Immature natural killer cell (primary cell): ENCODE results near the gene WBP1. TPM values are rescaled to one million over a fixed set of nuclear protein-coding genes. Genes with fewer than 3 reads are reported as not detected.
"Not testable (repeated sequence)": the region's sequence is repeated elsewhere in the genome, so short reads cannot be mapped to it uniquely, and the experiment has no call there.

ENCODE experiments used
- DNase-seq, 3 donors: peaks; one replicate each; pipeline ENCODE4 v3.0.0; 2022; ENCODE audit warnings: mixed read lengths in 1 of 3
- H3K27ac Mint-ChIP-seq, 6 donors: one replicate each; pipeline ENCODE4 v1.8.0; 2020; ENCODE audit warnings: mixed read lengths in 6 of 6, mild to moderate bottlenecking in 5 of 6, inconsistent platforms in 4 of 6, moderate library complexity in 3 of 6
- H3K27me3 Mint-ChIP-seq, 3 donors: one replicate each; pipeline ENCODE4 v1.8.0; 2020 to 2021; ENCODE audit warnings: low read depth in 3 of 3, mild to moderate bottlenecking in 3 of 3, mixed read lengths in 3 of 3, moderate library complexity in 3 of 3, inconsistent platforms in 1 of 3
- H3K36me3 Mint-ChIP-seq, 3 donors: one replicate each; pipeline ENCODE4 v1.8.0; 2020; ENCODE audit warnings: mixed read lengths in 3 of 3, inconsistent platforms in 2 of 3, mild to moderate bottlenecking in 2 of 3
- H3K4me1 Mint-ChIP-seq, 2 donors: one replicate each; pipeline ENCODE4 v1.8.0; 2020; ENCODE audit warnings: inconsistent platforms in 2 of 2, mild to moderate bottlenecking in 2 of 2, mixed read lengths in 2 of 2, moderate library complexity in 1 of 2
- H3K4me3 Mint-ChIP-seq, 5 donors: one replicate each; pipeline ENCODE4 v1.8.0; 2020; ENCODE audit warnings: mild to moderate bottlenecking in 5 of 5, mixed read lengths in 5 of 5, inconsistent platforms in 3 of 5, moderate library complexity in 3 of 5
- H3K9me3 Mint-ChIP-seq, 6 donors: one replicate each; pipeline ENCODE4 v1.8.0; 2020; ENCODE audit warnings: mild to moderate bottlenecking in 6 of 6, mixed read lengths in 6 of 6, inconsistent platforms in 4 of 6, moderate library complexity in 3 of 6
- polyA plus RNA-seq, 3 donors: library from polyadenylated mRNA; unstranded; fragments of 300-500 nt; fragmentation: Illumina TruSeq; gene quantifications; one replicate each; pipeline ENCODE4 v1.2.3, GENCODE V29; 2021

WBP1 gene
- polyA plus RNA-seq, 3 donors from 2014 or later, result 45.6 to 56.1 (median 54.0) TPM

DNA sequence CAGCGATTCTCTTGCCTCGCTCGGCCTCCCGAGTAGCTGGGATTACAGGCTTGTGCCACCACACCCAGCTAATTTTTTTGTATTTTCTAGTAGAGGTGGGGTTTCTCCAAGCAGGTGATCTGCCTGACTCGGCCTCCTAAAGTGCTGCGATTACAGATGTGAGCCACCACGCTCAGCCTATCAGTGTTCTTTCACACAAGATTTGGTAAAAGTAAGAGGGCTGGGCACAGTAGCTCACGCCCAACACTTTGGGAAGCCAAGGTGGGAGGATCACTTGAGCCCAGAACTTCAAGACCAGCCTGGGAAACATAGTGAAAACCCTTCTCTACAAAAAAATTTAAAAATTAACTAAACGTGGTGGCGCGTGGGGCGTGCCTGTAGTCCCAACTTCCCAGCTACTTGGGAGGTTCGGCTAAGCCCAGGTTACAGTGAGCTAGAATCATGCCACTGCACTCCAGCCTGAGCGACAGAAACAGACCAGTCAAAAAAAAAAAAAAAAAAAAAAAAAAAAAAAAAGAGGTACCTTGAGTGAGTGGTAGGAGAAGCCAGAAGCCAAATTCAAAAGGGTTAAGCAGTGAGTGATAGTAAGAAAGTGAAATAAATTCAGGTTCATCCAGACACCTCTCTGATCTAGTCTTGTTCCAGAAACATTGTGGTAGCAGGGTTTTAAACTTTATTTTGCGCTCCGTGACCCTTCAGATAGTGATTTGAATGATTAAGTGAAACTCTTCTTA lies 13.3 kb downstream of the WBP1 start:
- Mint-ChIP-seq H3K4me1 (peaks cover 27 to 28% of the 10 kb centered on the region in 2 donors), H3K27ac (peak overlapping the region; percentile 94 to 100 (median 100)), H3K36me3 (peaks cover 3 to 10% (median 8%) of the 10 kb centered on the region in 3 donors), H3K4me3 (peak overlapping the region; percentile 90 to 99 (median 97)), H3K9me3 (no peaks in the 10 kb centered on the region), H3K27me3 (peaks cover 9 to 22% (median 17%) of the 10 kb centered on the region in 3 donors)
- no peak for DNase-seq

DNA sequence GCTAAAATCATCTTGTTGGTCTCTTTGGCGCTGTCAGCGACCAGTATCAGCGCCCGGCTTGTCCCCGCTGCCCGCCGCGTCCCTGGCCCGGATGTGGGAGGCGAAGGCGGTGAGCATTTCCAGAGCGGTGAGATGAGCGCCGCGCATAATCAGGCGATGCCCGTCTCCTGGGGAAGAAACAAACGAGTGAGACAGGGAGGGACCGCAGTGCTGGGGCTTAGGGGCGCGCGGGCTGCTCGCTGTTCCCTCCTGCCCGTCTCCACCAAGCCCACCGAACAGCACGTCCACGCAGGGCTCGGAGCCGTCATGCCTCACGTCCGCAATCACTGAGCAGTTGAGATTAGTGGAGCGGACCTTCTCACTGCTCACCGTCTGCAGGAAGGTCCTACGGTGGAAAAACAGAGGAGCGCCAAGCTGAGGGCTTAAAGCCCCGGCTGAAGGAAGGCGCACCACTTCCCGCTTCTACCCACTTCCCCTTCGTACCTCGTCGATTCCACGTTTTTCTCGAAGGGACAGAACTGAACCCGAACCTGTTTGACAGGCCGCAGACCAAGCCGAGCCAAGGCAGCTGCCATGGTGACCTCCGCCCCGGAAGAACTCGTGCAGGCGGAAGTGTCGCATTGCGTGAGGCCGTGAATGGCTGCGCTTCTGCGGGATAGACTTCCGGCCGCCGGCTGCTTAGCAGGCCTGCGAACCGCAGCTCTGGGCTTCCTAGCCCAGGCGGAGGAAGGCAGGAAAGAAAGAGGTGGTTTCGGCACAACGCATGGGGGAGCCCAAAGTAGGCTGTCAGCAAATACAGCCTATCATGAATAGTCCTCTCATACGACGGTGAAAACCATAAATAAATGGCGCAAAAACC lies 14.1 kb downstream of the WBP1 start, which contains the start of gene MRPL53:
Gene MRPL53 (minus strand): TSS at position 595 of the 859 bp plus-strand sequence. CDS start 20 bp downstream, at position 575.
- H3K4me1 Mint-ChIP-seq, result peaks cover 27 to 28% of the 10 kb centered on the region in 2 donors
- H3K27me3 Mint-ChIP-seq, result peaks cover 9 to 22% (median 17%) of the 10 kb centered on the region in 3 donors
- H3K9me3 Mint-ChIP-seq, result no peaks in the 10 kb centered on the region
- peak; percentile 94 to 96 (median 95) for DNase-seq
- H3K27ac Mint-ChIP-seq, result peak within 1 kb of the TSS; percentile 94 to 100 (median 100)
- peak within 1 kb of the TSS; percentile 90 to 99 (median 97) for H3K4me3 Mint-ChIP-seq
- peaks cover 3 to 12% (median 8%) of the 10 kb centered on the region in 3 donors for H3K36me3 Mint-ChIP-seq

DNA sequence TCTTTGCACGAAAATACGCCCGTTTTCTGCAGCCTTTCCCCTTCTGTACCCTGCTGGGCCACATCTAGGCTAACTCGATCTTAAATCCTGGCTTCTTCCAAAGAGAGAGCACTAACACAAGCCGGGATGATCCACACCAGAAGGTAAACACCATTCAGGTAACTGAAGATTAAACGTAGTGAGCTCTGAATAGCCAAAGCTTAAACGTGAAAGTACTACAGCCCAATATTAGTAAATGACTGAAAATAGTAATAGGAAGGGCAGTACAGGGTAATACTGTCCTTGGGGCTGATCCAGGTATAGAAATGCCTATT lies 14.7 kb downstream of the WBP1 start:
- Mint-ChIP-seq H3K4me3 (peak overlapping the region; percentile 90 to 99 (median 97)), H3K9me3 (no peaks in the 10 kb centered on the region), H3K4me1 (peaks cover 27 to 28% of the 10 kb centered on the region in 2 donors), H3K27me3 (peaks cover 9 to 22% (median 17%) of the 10 kb centered on the region in 3 donors), H3K27ac (peak overlapping the region; percentile 94 to 100 (median 100)), H3K36me3 (peaks cover 7 to 16% (median 8%) of the 10 kb centered on the region in 3 donors)
- no peak for DNase-seq

DNA sequence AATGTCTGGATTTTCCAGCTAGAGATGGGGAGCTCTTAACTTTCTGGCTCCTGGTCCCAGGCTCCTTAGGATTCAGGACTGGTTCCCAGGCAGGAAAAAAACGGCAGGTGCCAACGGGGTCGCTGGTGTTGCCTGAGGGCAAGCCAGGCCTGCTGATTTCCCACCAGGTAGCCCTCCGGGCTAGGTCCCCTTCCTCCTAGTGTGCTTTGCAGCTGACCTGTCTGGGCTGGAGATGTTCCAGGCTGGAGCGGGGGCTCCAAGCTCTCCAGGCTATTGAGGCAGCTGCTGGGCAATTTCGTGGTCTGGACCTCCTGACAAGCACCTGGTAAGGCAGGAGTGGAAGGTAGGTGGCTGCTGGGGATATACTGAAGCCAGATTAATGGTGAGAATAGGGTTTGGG lies 16.2 kb downstream of the WBP1 start:
- Mint-ChIP-seq H3K27me3 (peaks cover 9 to 22% (median 17%) of the 10 kb centered on the region in 3 donors), H3K4me1 (peaks cover 27 to 28% of the 10 kb centered on the region in 2 donors), H3K27ac (peak overlapping the region in 4 of 6 donors; percentile 45 to 71 (median 63)), H3K4me3 (peak overlapping the region in 1 of 5 donors; percentile 25), H3K36me3 (peaks cover 7 to 16% (median 8%) of the 10 kb centered on the region in 3 donors), H3K9me3 (no peaks in the 10 kb centered on the region)
- DNase-seq, result no peak

DNA sequence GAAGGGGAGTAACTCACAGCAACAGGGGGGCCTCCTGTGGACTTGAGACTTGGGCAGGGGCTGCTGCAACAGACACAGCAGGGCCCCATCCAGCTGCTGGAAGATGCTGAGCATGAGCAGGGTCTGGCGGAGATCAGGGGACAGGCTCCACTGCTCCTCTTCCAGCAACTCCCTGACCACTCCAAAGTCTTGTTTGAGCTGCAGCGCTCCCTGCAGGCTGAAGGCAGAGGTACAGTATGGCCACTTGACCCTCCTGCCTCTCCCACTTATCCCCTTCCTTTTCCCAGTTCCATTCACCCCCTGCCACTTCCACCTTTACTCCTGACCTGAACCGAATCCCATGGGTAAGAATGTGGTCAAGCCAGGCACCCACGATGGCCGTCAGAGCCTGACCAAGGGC lies 16.7 kb downstream of the WBP1 start:
- Mint-ChIP-seq H3K27ac (peak overlapping the region in 1 of 6 donors; percentile 51), H3K4me3 (no peak overlapping the region), H3K9me3 (no peaks in the 10 kb centered on the region), H3K4me1 (peaks cover 28 to 29% of the 10 kb centered on the region in 2 donors), H3K27me3 (peaks cover 9 to 22% (median 17%) of the 10 kb centered on the region in 3 donors), H3K36me3 (peaks cover 7 to 18% (median 8%) of the 10 kb centered on the region in 3 donors)
- DNase-seq, result no peak

DNA sequence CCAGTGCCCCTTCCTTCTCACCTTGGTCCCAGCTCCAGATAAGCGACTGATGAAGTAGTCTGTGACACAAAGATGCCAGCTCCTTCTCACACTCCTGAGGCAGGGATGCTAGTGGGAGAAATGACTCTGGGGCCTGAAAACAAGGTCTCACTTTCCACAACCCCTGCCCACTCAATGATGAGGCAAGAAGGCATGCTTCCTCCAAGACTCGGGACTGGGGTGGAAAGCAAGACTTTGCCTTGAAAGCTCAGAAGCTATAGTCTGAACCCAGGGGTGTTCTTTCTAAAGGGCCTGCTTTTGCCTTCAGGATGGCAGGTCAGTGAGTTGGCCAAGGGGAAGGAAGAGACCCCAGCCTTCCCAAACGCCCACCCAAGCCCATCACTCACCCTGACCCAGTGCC lies 23.2 kb downstream of the WBP1 start:
- Mint-ChIP-seq H3K27ac (peak overlapping the region; percentile 7 to 100 (median 66)), H3K4me3 (peak overlapping the region; percentile 73 to 100 (median 98))

DNA sequence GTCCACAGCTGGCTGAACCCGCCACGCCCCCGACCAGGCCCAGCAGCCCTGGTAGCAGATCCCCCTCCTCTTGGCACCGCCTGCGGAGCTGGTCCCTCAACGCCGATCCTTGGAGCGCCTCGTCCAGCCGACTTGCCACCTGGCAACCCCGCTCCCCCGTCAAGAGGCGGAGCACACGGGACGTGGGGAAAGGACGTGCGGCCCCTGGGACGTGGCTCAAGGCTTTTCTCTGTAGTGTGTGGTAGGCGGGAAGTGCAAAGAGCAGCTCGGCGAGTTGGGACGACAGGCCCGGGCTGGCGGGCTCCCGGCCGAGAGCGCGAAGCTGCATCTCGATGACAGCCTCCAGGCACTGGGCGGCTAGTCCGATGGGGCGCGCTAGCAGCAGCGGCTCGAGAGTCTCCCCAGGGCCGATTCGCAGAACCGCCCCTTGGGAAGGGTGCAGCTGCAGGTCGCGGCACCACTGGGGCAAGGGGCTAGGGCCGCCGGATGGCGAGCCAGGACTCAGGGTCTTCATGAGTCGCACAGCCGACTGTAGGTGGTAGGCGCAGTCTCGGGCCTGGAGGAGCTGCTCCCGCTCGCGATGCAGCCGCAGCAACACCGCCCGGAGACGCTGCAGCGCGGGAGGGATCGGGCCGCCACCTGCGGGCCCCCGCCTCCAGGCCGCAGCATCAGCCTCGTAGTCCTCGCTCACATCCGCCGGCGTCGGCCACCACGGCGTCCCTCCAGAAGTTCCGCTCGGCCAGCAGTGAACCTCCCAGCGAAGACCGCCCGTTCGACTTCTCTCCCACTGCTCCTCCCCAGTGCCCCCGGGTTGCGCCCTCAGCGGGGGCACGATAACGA lies 23.9 kb downstream of the WBP1 start:
- peak in 1 of 3 donors; percentile 76 for DNase-seq
- H3K9me3 Mint-ChIP-seq, result no peaks in the 10 kb centered on the region
- H3K27ac Mint-ChIP-seq, result peak overlapping the region; percentile 90 to 100 (median 99)
- H3K4me3 Mint-ChIP-seq, result peak overlapping the region; percentile 97 to 100 (median 99)
- H3K4me1 Mint-ChIP-seq, result peaks cover 35 to 40% of the 10 kb centered on the region in 2 donors
- H3K27me3 Mint-ChIP-seq, result peaks cover 0 to 5% (median 4%) of the 10 kb centered on the region in 3 donors
- peaks cover 6 to 20% (median 12%) of the 10 kb centered on the region in 3 donors for H3K36me3 Mint-ChIP-seq

More for the DNA sequence above, 23.2 kb downstream of the WBP1 start:
- Mint-ChIP-seq H3K9me3 (no peaks in the 10 kb centered on the region), H3K4me1 (peaks cover 33 to 40% of the 10 kb centered on the region in 2 donors), H3K27me3 (peaks cover 0 to 5% (median 4%) of the 10 kb centered on the region in 3 donors), H3K36me3 (peaks cover 3 to 14% (median 8%) of the 10 kb centered on the region in 3 donors)
- no peak for DNase-seq

DNA sequence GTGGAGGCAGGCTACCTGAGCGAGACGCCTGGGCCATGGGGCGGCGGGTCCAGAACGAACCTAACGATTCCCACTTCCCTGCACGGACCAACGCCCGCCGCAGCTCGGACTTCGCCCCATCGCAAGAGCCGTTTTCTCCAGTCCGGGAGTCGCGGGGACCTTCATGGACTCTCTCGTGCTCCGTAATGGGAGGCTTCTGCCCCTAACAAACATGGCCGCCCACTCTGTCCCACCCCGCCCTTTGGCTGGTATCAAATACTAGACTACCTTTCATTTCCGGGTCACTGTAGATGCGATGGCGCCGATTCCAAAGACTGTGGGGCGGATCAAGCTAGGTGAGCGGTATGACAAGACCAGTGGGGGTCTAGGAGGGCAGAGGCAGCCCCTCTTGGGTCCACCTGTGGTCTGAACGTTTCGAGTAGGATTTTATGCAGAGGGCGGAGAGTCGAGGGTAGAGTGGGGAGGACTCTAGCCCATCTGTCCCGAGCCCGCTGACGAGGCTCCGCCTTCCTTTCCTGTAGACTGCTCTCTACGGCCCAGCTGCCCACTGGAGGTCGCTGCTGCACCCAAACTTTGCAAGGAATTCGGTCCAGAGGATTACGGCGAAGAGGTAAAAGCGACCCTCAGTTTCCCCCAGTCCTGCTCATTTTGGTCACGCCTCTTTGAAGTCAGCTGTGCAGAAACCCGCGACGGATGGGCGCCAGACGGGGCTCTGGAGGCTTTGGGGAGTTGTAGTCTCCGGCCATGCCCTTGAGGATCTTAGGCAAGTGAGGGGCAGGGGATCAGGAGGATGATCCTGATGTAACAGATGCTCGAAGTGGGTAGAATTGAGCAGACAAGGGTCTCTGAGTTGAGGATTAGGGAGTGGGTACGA lies 24.8 kb downstream of the WBP1 start, which contains the start of the genes CCDC142 and TTC31:
Gene CCDC142 (minus strand): TSS at position 198 of the 874 bp plus-strand sequence. CDS start 161 bp downstream, at position 37.
Gene TTC31 (plus strand): TSS at position 281 of the 874 bp plus-strand sequence. CDS start 15 bp downstream, at position 296.
- peaks cover 6 to 14% (median 8%) of the 10 kb centered on the region in 3 donors for H3K36me3 Mint-ChIP-seq
- H3K9me3 Mint-ChIP-seq, result no peaks in the 10 kb centered on the region
- peaks cover 0 to 5% (median 4%) of the 10 kb centered on the region in 3 donors for H3K27me3 Mint-ChIP-seq
- peaks cover 35 to 40% of the 10 kb centered on the region in 2 donors for H3K4me1 Mint-ChIP-seq
- H3K27ac Mint-ChIP-seq, result peak within 1 kb of the TSS; percentile 90 to 100 (median 99)
- DNase-seq, result peak; percentile 94 to 96 (median 95)
- peak within 1 kb of the TSS; percentile 97 to 100 (median 99) for H3K4me3 Mint-ChIP-seq

DNA sequence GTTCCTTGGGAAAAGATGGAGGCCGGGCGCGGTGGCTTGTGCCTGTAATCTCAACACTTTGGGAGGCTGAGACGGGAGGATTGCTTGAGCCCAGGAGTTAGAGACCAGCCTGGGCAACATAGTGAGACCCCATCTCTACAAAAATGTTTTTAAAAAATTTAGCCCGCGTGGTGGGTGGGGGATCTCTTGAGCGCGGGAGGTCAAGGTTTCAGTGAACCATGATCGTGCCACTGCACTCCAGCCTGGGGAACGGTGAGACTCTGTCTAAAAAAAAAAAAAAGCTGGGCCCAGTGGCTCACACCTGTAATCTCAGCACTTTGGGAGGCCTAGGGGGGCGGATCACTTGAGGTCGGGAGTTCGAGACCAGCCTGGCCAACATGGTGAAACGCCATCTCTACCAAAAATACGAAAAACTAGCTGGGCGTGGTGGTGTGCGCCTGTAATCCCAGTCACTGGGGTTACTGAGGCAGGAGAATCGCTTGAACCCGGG lies 25.5 kb downstream of the WBP1 start:
- not testable (repeated sequence) for H3K9me3 Mint-ChIP-seq, DNase-seq, H3K27me3 Mint-ChIP-seq
- H3K27ac Mint-ChIP-seq, result peak overlapping the region; percentile 90 to 100 (median 99)
- H3K4me1 Mint-ChIP-seq, result peaks cover 35 to 40% of the 10 kb centered on the region in 2 donors
- H3K4me3 Mint-ChIP-seq, result peak overlapping the region; percentile 97 to 100 (median 99)
- H3K36me3 Mint-ChIP-seq, result peaks cover 6 to 14% (median 8%) of the 10 kb centered on the region in 3 donors

DNA sequence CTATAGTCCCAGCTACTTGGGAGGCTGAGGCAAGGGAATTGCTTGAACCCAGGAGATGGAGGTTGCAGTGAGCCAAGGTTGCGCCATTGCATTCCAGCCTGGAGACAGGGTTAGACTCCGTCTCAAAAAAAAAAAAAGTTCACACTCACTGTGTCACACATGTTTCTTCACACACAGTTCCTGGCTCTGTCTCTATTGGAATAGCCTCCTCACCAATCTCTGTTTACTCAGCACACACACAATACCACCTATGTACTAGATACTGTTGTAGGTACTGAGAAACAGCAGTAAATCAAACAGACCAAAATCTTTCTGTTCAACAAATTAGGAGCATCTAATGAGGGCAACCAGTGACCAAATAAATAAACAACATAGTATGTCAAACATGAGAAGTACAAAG lies 27.9 kb downstream of the WBP1 start:
- DNase-seq, result no peak
- H3K27me3 Mint-ChIP-seq, result peaks cover 0 to 5% (median 2%) of the 10 kb centered on the region in 3 donors
- H3K4me3 Mint-ChIP-seq, result no peak overlapping the region
- peaks cover 21 to 28% (median 23%) of the 10 kb centered on the region in 3 donors for H3K36me3 Mint-ChIP-seq
- H3K4me1 Mint-ChIP-seq, result peaks cover 22 to 27% of the 10 kb centered on the region in 2 donors
- H3K27ac Mint-ChIP-seq, result no peak overlapping the region
- no peaks in the 10 kb centered on the region for H3K9me3 Mint-ChIP-seq

DNA sequence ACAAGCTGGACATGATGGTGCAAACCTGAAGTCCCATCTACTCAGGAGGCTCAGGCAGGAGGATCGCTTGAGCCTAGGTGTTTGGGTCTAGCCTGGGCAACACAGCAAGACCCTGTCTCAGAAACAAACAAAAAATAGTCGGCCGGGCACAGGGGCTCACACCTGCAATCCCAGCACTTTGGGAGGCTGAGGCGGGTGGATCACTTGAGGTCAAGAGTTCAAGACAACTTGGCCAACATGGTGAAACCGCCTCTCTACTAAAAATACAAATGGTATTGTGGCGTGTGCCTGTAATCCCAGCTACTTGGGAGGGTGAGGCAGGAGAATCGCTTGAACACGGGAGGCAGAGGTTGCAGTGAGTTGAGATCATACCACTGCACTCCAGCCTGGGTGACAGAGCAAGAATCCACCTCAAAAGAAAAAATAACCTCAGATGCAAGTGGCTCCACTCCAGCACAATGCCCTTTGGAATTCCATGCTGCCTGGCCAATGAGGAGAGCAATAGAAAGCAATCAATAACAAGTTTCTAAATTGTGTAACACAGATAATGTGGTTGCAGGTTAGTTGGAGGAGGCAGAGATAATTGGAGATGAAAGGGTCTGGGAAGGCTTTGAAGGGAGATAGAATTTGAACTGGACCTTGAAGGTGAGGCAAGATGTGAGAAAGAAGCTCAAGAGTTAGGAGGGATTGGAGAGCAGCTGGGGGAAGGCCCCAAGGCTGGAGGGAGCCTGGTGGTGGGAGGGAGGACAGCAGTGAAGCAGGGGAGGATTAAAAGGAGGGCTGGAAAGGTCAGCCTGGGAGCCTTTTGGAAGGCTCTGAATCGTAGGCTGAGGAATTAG lies 30.6 kb downstream of the WBP1 start:
- no peaks in the 10 kb centered on the region for H3K27me3 Mint-ChIP-seq
- H3K9me3 Mint-ChIP-seq, result no peaks in the 10 kb centered on the region
- H3K27ac Mint-ChIP-seq, result peak overlapping the region in 1 of 6 donors; percentile 66
- peaks cover 25 to 39% (median 25%) of the 10 kb centered on the region in 3 donors for H3K36me3 Mint-ChIP-seq
- DNase-seq, result no peak
- no peak overlapping the region for H3K4me3 Mint-ChIP-seq
- peaks cover 3 to 5% of the 10 kb centered on the region in 2 donors for H3K4me1 Mint-ChIP-seq
